ENCODE data around the gene PLXDC2. TPM values are rescaled to one million over a fixed set of nuclear protein-coding genes. Genes with fewer than 3 reads are reported as not detected.

Gene PLXDC2
- polyA plus RNA-seq, 2 of the 4 experiments (the other 2 are of a cell fraction): 0.08 to 0.09 TPM

- TF ChIP-seq CHD2 (IDR thresholded peaks at IDR 0.05; ENCODE audit: low read length, partially characterized antibody) (no peak), EHF (CRISPR knock-in tag; IDR thresholded peaks at IDR 0.05) (no peak), MAFK (IDR thresholded peaks at IDR 0.05; ENCODE audit: partially characterized antibody) (no peak), EP300 (IDR thresholded peaks at IDR 0.05) (no peak), BHLHE40 (IDR thresholded peaks at IDR 0.05; ENCODE audit: low read depth, low read length) (no peak), RARB (CRISPR knock-in tag; IDR thresholded peaks at IDR 0.05) (no peak)
These were observed 271.1 kb downstream of the PLXDC2 start (continued) for GRCh38 chr10:20087353-20087752.

- ChIA-PET POLR2A (no interaction called here), CTCF (no interaction called here)
- TF ChIP-seq MAFK (IDR thresholded peaks at IDR 0.05; ENCODE audit: partially characterized antibody) (no peak), HOXB5 (CRISPR knock-in tag; IDR thresholded peaks at IDR 0.05) (no peak), ZFP36 (IDR thresholded peaks at IDR 0.05; ENCODE audit: borderline replicate concordance, partially characterized antibody) (no peak), EP300 (IDR thresholded peaks at IDR 0.05) (no peak), POLR2A (IDR thresholded peaks at IDR 0.05; ENCODE audit: low read length) (no peak), CEBPB (IDR thresholded peaks at IDR 0.05) (no peak), EHF (CRISPR knock-in tag; IDR thresholded peaks at IDR 0.05) (no peak), POLR2AphosphoS2 (conservative IDR thresholded peaks at IDR 0.05; ENCODE audit: low read length) (no peak), BCL3 (IDR thresholded peaks at IDR 0.05) (no peak), SREBF2 (IDR thresholded peaks at IDR 0.05) (no peak), ELK1 (IDR thresholded peaks at IDR 0.05; ENCODE audit: low read depth, low read length) (no peak), FOSB (CRISPR knock-in tag; IDR thresholded peaks at IDR 0.05) (no peak), RFX5 (IDR thresholded peaks at IDR 0.05) (no peak)
- H3K4me1 ChIP-seq: no peaks in the 10 kb centered on the region
- FAIRE-seq: no peak
- H3K27ac ChIP-seq: no peak overlapping the region
- ATAC-seq: no peak
- DNase-seq (ENCODE audit: low read depth in 1 of 2, low spot score in 1 of 2): no peak
- WGBS (ENCODE audit: missing lambda C conversion rate): 27% methylated on average over 1 of the region's 1 CpG
- no peak overlapping the region for H3K4me3 ChIP-seq
- no peak overlapping the region for H3K4me2 ChIP-seq
- no peaks in the 10 kb centered on the region for H3K9me3 ChIP-seq
These were observed 271.9 kb downstream of the PLXDC2 start for GRCh38 chr10:20088061-20088701.

- Histone ChIP-seq H3K4me3 (no peak overlapping the region), H3K4me1 (no peaks in the 10 kb centered on the region), H3K27ac (no peak overlapping the region), H3K9me3 (no peaks in the 10 kb centered on the region), H3K4me2 (no peak overlapping the region)
- ATAC-seq (no peak), DNase-seq (ENCODE audit: low read depth in 1 of 2, low spot score in 1 of 2) (no peak), FAIRE-seq (no peak)
- POLR2A ChIA-PET: no interaction called here
- TF ChIP-seq FOXS1 (CRISPR knock-in tag; IDR thresholded peaks at IDR 0.05): no peak
- no peak for TF ChIP-seq RFX5 (IDR thresholded peaks at IDR 0.05)
- no peak for TF ChIP-seq REST (IDR thresholded peaks at IDR 0.05)
- no peak for TF ChIP-seq MAX (IDR thresholded peaks at IDR 0.05)
- no peak for TF ChIP-seq RNF2 (IDR thresholded peaks at IDR 0.05; ENCODE audit: borderline replicate concordance, low read depth)
- no peak for TF ChIP-seq BCL3 (IDR thresholded peaks at IDR 0.05)
- no peak for TF ChIP-seq RCOR1 (IDR thresholded peaks at IDR 0.05; ENCODE audit: low read depth, low read length)
- no peak for TF ChIP-seq SMC3 (IDR thresholded peaks at IDR 0.05)
- no peak for TF ChIP-seq EHF (CRISPR knock-in tag; IDR thresholded peaks at IDR 0.05)
- no peak for TF ChIP-seq GATA3 (IDR thresholded peaks at IDR 0.05; ENCODE audit: borderline replicate concordance)
- no peak for TF ChIP-seq CBX2 (IDR thresholded peaks at IDR 0.05; ENCODE audit: borderline replicate concordance, low read depth)
- TF ChIP-seq ESRRA (IDR thresholded peaks at IDR 0.05; ENCODE audit: borderline replicate concordance, low read length): no peak
- no peak for TF ChIP-seq CHD2 (IDR thresholded peaks at IDR 0.05; ENCODE audit: low read length, partially characterized antibody)
- no peak for TF ChIP-seq POLR2AphosphoS2 (conservative IDR thresholded peaks at IDR 0.05; ENCODE audit: low read length)
- no peak for TF ChIP-seq NR3C1 (IDR thresholded peaks at IDR 0.05)
- no peak for TF ChIP-seq TP53 (CRISPR knock-in tag; IDR thresholded peaks at IDR 0.05)
- WGBS (ENCODE audit: missing lambda C conversion rate): 12% methylated on average over 3 of the region's 3 CpGs
- CTCF ChIA-PET: no interaction called here
These were observed 273.6 kb downstream of the PLXDC2 start for GRCh38 chr10:20089879-20090278.

All from A549 (cell line).